ENCODE results near the gene IGF2R. TPM values are rescaled to one million over a fixed set of nuclear protein-coding genes. Genes with fewer than 3 reads are reported as not detected.
A peak's percentile ranks its signal among the peaks of the same experiment; 100 is the strongest.

The IGF2R gene
- total RNA-seq, 2 donors from 2014 or later = 60.3 to 91.3 TPM

DNA sequence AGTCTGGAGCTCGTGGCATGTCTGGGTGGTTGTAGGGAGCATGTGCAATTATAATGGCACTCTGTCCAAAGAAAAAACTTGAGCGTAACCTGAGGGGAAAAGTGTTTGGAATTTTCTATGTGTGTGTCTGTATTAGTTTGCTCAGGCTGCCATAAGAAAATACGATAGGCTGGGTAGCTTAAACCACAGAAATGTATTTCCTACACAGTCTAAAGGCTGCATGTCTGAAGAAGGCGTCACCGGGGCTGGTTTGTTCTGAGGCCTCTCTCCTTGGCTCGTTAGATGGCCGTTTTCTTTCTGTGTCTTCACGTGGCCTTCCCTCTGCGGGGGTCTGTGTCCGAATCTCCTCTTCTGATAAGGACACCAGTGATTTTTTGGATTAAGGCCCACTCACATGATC, 59.0 kb downstream of the IGF2R start:
- DNase-seq (ENCODE audit: low spot score) = no peak
- TF ChIP-seq, protein P1, sequence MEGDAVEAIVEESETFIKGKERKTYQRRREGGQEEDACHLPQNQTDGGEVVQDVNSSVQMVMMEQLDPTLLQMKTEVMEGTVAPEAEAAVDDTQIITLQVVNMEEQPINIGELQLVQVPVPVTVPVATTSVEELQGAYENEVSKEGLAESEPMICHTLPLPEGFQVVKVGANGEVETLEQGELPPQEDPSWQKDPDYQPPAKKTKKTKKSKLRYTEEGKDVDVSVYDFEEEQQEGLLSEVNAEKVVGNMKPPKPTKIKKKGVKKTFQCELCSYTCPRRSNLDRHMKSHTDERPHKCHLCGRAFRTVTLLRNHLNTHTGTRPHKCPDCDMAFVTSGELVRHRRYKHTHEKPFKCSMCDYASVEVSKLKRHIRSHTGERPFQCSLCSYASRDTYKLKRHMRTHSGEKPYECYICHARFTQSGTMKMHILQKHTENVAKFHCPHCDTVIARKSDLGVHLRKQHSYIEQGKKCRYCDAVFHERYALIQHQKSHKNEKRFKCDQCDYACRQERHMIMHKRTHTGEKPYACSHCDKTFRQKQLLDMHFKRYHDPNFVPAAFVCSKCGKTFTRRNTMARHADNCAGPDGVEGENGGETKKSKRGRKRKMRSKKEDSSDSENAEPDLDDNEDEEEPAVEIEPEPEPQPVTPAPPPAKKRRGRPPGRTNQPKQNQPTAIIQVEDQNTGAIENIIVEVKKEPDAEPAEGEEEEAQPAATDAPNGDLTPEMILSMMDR (IDR thresholded peaks at IDR 0.05) = no peak
- TF ChIP-seq POLR2A (IDR thresholded peaks at IDR 0.05) (no peak), POLR2AphosphoS5 (IDR thresholded peaks at IDR 0.05) (no peak)
- H3K27me3 ChIP-seq (replicated peaks; ENCODE audit: insufficient read depth) = no peaks in the 10 kb centered on the region
- whole genome bisulfite sequencing = 91% methylated on average over 10 of the region's 10 CpGs
- peaks cover 3 to 5% of the 10 kb centered on the region in 2 donors for H3K36me3 ChIP-seq
- no peak overlapping the region for H3K4me3 ChIP-seq
- no peaks in the 10 kb centered on the region for H3K4me1 ChIP-seq (replicated peaks)
- H3K9me3 ChIP-seq = no peaks in the 10 kb centered on the region
- H3K27ac ChIP-seq = no peak overlapping the region
- intact Hi-C loops (cut with DNase I) = loop anchor here (5.0 kb wide), 1 partner anchor 56 kb away; no protein-coding TSS in a partner anchor

DNA sequence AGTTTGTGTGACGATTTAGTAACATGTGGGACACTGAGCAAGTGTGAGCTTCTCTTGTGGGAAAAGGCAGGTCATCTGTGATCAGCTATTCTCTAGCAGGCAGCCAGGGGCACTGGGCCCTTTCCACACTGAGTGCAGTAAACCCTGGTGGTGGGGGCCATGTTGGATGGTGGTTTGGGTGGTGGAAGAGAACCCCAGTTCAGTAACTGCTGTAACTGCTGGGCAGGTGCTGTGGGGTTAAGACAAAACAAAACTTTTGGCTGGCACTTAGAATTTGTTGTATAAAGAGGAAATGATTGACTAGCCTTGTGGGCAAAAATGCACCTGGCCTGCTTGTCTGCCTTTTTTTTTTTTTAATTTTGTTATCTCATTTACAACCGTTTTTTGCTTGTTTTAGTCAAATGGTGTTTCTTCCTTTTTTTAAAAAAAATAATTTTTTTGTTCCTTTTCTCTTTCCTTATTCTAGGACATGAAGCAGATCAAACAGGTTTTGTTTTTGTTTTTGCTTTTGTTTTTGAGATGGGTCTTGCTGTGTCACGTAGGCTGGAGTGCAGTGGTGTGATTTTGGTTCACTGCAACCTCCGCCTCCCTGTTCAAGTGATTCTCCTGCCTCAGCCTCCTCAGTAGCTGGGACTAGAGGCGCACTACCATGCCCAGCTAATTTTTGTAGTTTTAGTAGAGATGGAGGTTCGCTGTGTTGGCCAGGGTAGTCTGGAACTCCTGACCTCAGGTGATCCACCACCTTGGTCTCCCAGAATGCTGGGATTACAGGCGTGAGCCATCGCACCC, 59.8 kb downstream of the IGF2R start:
- no peaks in the 10 kb centered on the region for H3K27me3 ChIP-seq (replicated peaks; ENCODE audit: insufficient read depth)
- no peak for DNase-seq (ENCODE audit: low spot score)
- H3K9me3 ChIP-seq = no peaks in the 10 kb centered on the region
- TF ChIP-seq POLR2A (IDR thresholded peaks at IDR 0.05) (no peak), POLR2AphosphoS5 (IDR thresholded peaks at IDR 0.05) (no peak)
- TF ChIP-seq, protein P1 (IDR thresholded peaks at IDR 0.05) = no peak
- peaks cover 3 to 5% of the 10 kb centered on the region in 2 donors for H3K36me3 ChIP-seq
- no peaks in the 10 kb centered on the region for H3K4me1 ChIP-seq (replicated peaks)
- no peak overlapping the region for H3K27ac ChIP-seq
- intact Hi-C loops (cut with DNase I) = loop anchor here (5.0 kb wide), 1 partner anchor 56 kb away; no protein-coding TSS in a partner anchor
- 88% methylated on average over 8 of the region's 8 CpGs for WGBS
- no peak overlapping the region for H3K4me3 ChIP-seq

DNA sequence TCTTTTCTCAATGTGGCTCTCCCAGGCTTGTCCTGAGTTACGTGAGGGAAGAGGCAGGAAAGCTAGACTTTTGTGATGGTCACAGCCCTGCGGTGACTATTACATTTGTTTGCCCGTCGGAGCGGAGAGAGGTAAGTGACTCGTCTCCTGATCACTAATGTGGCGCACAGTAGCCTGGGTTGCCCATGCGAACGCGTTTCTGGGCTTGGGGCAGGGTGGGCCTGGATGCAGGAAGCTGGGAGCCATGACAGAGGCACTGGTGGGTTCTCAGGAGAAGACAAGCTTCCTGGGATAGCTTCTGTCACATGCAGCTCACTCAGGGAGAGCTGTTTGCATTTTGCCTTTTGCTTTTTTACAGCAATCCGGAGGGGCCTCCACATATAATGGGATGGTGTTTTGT, 60.6 kb downstream of the IGF2R start:
- DNase-seq (ENCODE audit: low spot score) = no peak
- WGBS = 85% methylated on average over 11 of the region's 11 CpGs
- intact Hi-C loops (cut with DNase I) = loop anchor here (5.0 kb wide), 1 partner anchor 57 kb away; no protein-coding TSS in a partner anchor

DNA sequence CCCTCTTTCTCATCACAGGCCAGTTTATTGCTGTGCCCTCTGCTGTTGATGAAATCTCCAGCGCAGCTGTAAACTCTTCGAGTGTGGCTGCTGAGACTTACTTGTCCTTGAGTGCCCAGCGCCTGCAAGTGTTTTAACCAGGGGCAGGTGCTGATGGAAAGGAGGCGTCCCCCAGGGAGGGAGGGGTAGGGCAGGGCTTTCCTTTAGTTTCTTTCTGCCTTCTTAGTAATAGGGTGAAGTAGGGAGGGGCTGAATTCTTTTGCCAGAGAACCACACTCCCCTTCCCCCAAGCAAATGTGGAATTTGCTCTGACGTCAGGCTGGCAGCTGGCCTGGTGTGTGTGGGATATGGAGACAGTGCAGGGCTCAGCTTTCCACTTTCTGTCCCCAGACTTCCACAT, 61.2 kb downstream of the IGF2R start:
- Histone ChIP-seq H3K9me3 (no peaks in the 10 kb centered on the region), H3K27me3 (replicated peaks; ENCODE audit: insufficient read depth) (no peaks in the 10 kb centered on the region), H3K4me3 (no peak overlapping the region), H3K4me1 (replicated peaks) (no peaks in the 10 kb centered on the region), H3K36me3 (peaks cover 3 to 8% of the 10 kb centered on the region in 2 donors), H3K27ac (peak overlapping the region; percentile 38 to 39)
- peak; percentile 19 for TF ChIP-seq POLR2AphosphoS5 (IDR thresholded peaks at IDR 0.05)
- TF ChIP-seq, protein P1 (IDR thresholded peaks at IDR 0.05) = no peak
- 30% methylated on average over 5 of the region's 5 CpGs for WGBS
- intact Hi-C loops (cut with DNase I) = no loop called here
- DNase-seq (ENCODE audit: low spot score) = no peak

More for the DNA sequence above, 60.6 kb downstream of the IGF2R start:
- Histone ChIP-seq H3K4me1 (replicated peaks) (no peaks in the 10 kb centered on the region), H3K9me3 (no peaks in the 10 kb centered on the region), H3K4me3 (no peak overlapping the region), H3K27ac (peak overlapping the region in 1 of 2 donors; percentile 39), H3K36me3 (peaks cover 3 to 8% of the 10 kb centered on the region in 2 donors), H3K27me3 (replicated peaks; ENCODE audit: insufficient read depth) (no peaks in the 10 kb centered on the region)
- TF ChIP-seq POLR2AphosphoS5 (IDR thresholded peaks at IDR 0.05) (no peak), POLR2A (IDR thresholded peaks at IDR 0.05) (no peak)
- TF ChIP-seq, protein P1 (IDR thresholded peaks at IDR 0.05) = no peak

DNA sequence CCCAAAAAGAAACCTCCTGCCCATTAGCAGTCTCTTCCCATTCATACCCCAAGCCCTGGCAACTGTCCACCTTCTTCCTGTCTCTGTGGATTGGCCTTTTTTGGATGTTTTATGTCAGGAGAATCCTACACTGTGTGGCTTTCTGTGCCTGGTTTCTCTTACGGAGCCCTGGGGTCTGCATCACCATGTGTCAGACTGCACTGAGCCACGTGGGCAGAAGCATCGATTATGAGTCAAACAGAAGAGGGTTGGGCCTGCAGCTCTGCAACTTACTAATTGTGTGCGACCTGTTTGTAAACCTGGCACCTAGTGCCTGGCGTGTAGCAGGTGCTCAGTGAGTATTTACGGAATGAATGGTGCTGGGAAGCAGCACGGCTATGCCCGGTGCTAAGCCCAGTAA, 62.6 kb downstream of the IGF2R start:
- intact Hi-C loops (cut with DNase I) = no loop called here
- TF ChIP-seq POLR2AphosphoS5 (IDR thresholded peaks at IDR 0.05) (no peak), POLR2A (IDR thresholded peaks at IDR 0.05) (no peak)
- TF ChIP-seq, protein P1 (IDR thresholded peaks at IDR 0.05) = no peak
- Histone ChIP-seq H3K4me3 (no peak overlapping the region), H3K36me3 (peaks cover 3 to 8% of the 10 kb centered on the region in 2 donors), H3K27ac (no peak overlapping the region), H3K27me3 (replicated peaks; ENCODE audit: insufficient read depth) (no peaks in the 10 kb centered on the region), H3K4me1 (replicated peaks) (no peaks in the 10 kb centered on the region), H3K9me3 (no peaks in the 10 kb centered on the region)
- DNase-seq (ENCODE audit: low spot score) = no peak
- WGBS = 93% methylated on average over 8 of the region's 8 CpGs
